GM23338 (cell line): Measurements from ENCODE around the gene PIK3C3. TPM values are rescaled to one million over a fixed set of nuclear protein-coding genes. Genes with fewer than 3 reads are reported as not detected.

Experiments used
- ATAC-seq: fragments of 200-7000 bp; cut with Tn5 transposase; 3 replicates; pipeline ENCODE4 v1.9.1; 2020
- DNase-seq: peaks from one replicate; pipeline ENCODE4 v3.0.0-alpha.2; 2015; ENCODE audit warnings: low spot score
- H2AFZ ChIP-seq: fragments of 200-600 bp; sonication (generic); 2 replicates; pipeline ENCODE4 v1.8.0; 2016; ENCODE audit warnings: antibody characterized with exemption, mild to moderate bottlenecking, moderate library complexity
- H3F3A ChIP-seq: fragments of 200-600 bp; sonication (generic); replicated peaks from 2 replicates; pipeline ENCODE4 v1.8.0; 2017; ENCODE audit warnings: antibody characterized with exemption, mixed run types, low read depth
- H3K27ac ChIP-seq: fragments of 200-600 bp; sonication (generic); 2 replicates; pipeline ENCODE4 v1.6.1; 2016; ENCODE audit warnings: low read depth
- H3K27me3 ChIP-seq: fragments of 200-600 bp; sonication (generic); 2 replicates; pipeline ENCODE4 v1.8.0; 2016; ENCODE audit warnings: mild to moderate bottlenecking, mixed run types, moderate library complexity; ENCODE audit not compliant: insufficient read depth
- H3K36me3 ChIP-seq: fragments of 200-600 bp; sonication (generic); 2 replicates; pipeline ENCODE4 v1.8.0; 2016; ENCODE audit warnings: mild to moderate bottlenecking; ENCODE audit not compliant: insufficient read depth
- H3K4me1 ChIP-seq: fragments of 200-600 bp; sonication (generic); 2 replicates; pipeline ENCODE4 v1.8.0; 2016; ENCODE audit warnings: mild to moderate bottlenecking, moderate library complexity; ENCODE audit not compliant: insufficient read depth
- H3K4me2 ChIP-seq: fragments of 200-600 bp; sonication (generic); 2 replicates; pipeline ENCODE4 v1.7.1; 2017; ENCODE audit warnings: mixed run types
- H3K4me3 ChIP-seq: fragments of 200-600 bp; sonication (generic); 2 replicates; pipeline ENCODE4 v1.6.1; 2016; ENCODE audit warnings: mixed run types
- H3K79me2 ChIP-seq: fragments of 200-600 bp; sonication (generic); replicated peaks from 2 replicates; pipeline ENCODE4 v1.8.0; 2017; ENCODE audit warnings: mild to moderate bottlenecking; ENCODE audit not compliant: insufficient read depth
- H3K9me2 ChIP-seq: fragments of 200-600 bp; sonication (generic); 2 replicates; pipeline ENCODE4 v1.8.0; 2017; ENCODE audit not compliant: insufficient read depth
- H4K20me1 ChIP-seq: fragments of 200-600 bp; sonication (generic); replicated peaks from 2 replicates; pipeline ENCODE4 v1.8.0; 2017; ENCODE audit warnings: mild to moderate bottlenecking; ENCODE audit not compliant: insufficient read depth
- H3K27ac Mint-ChIP-seq: 2 replicates; pipeline ENCODE4 v1.8.0; 2020; ENCODE audit warnings: inconsistent platforms, mild to moderate bottlenecking, moderate library complexity, mixed read lengths
- H3K27me3 Mint-ChIP-seq: 3 replicates; pipeline ENCODE4 v1.8.0; 2022; ENCODE audit warnings: low read depth, mild to moderate bottlenecking, moderate library complexity, mixed read lengths, inconsistent platforms; ENCODE audit not compliant: insufficient read depth, poor library complexity
- H3K36me3 Mint-ChIP-seq: 3 replicates; pipeline ENCODE4 v1.8.0; 2021; ENCODE audit warnings: low read depth, mild to moderate bottlenecking, inconsistent platforms, moderate library complexity, mixed read lengths
- H3K4me1 Mint-ChIP-seq: 3 replicates; pipeline ENCODE4 v1.8.0; 2020; ENCODE audit warnings: mild to moderate bottlenecking, inconsistent platforms, mixed read lengths
- H3K4me3 Mint-ChIP-seq: 3 replicates; pipeline ENCODE4 v1.8.0; 2021; ENCODE audit warnings: moderate library complexity, mild to moderate bottlenecking, inconsistent platforms, mixed read lengths
- H3K9me3 Mint-ChIP-seq: 3 replicates; pipeline ENCODE4 v1.8.0; 2020; ENCODE audit warnings: moderate library complexity, mild to moderate bottlenecking, inconsistent platforms, mixed read lengths
- CREB1 ChIP-seq: fragments of 250-450 bp; sonication (Bioruptor Pico); IDR thresholded peaks from 2 replicates; pipeline ENCODE4 v1.5.0; 2020; ENCODE audit warnings: low read depth, mild to moderate bottlenecking, moderate library complexity
- CTCF ChIP-seq, 2 experiments: fragments of 200-600 bp in 1 of 2; sonication (generic) in 1 of 2; conservative IDR thresholded peaks; 2 replicates each; pipeline versions ENCODE4 v1.5.1 to v1.6.1; 2016 to 2017; ENCODE audit warnings: antibody characterized with exemption in 2 of 2, low read depth in 2 of 2, mild to moderate bottlenecking in 2 of 2, moderate library complexity in 1 of 2
- ETS1 ChIP-seq: IDR thresholded peaks from 2 replicates; pipeline ENCODE4 v1.6.1; 2016; ENCODE audit warnings: antibody characterized with exemption
- EZH2 ChIP-seq: fragments of 200-600 bp; sonication (generic); IDR thresholded peaks from one replicate; pipeline ENCODE4 v1.8.0; 2017; ENCODE audit warnings: antibody characterized with exemption, mild to moderate bottlenecking, low read depth; ENCODE audit not compliant: unreplicated experiment
- EZH2phosphoT487 ChIP-seq: fragments of 200-600 bp; sonication (generic); IDR thresholded peaks from one replicate; pipeline ENCODE4 v1.8.1; 2018; ENCODE audit warnings: antibody characterized with exemption; ENCODE audit not compliant: unreplicated experiment
- JUNB ChIP-seq: IDR thresholded peaks from one replicate; pipeline ENCODE4 v1.6.1; 2016; ENCODE audit warnings: antibody characterized with exemption; ENCODE audit not compliant: unreplicated experiment
- NANOG ChIP-seq: IDR thresholded peaks from 2 replicates; pipeline ENCODE4 v1.6.1; 2016; ENCODE audit warnings: antibody characterized with exemption, borderline replicate concordance
- POLR2AphosphoS5 ChIP-seq: IDR thresholded peaks from 2 replicates; pipeline ENCODE4 v1.6.1; 2016; ENCODE audit warnings: antibody characterized with exemption, low read depth
- REST ChIP-seq: IDR thresholded peaks from one replicate; pipeline ENCODE4 v1.6.1; 2018; ENCODE audit warnings: antibody characterized with exemption; ENCODE audit not compliant: unreplicated experiment
- STAT1 ChIP-seq: IDR thresholded peaks from one replicate; pipeline ENCODE4 v1.6.1; 2016; ENCODE audit warnings: antibody characterized with exemption; ENCODE audit not compliant: unreplicated experiment
- ZNF114 ChIP-seq: fragments of 250-450 bp; sonication (Bioruptor Pico); IDR thresholded peaks from 2 replicates; pipeline ENCODE4 v1.5.0; 2020; ENCODE audit warnings: mild to moderate bottlenecking, moderate library complexity
- ZNF331 ChIP-seq: fragments of 250-450 bp; sonication (Bioruptor Pico); IDR thresholded peaks from 2 replicates; pipeline ENCODE4 v1.5.0; 2020; ENCODE audit warnings: low read depth, mild to moderate bottlenecking, moderate library complexity
- ZNF462 ChIP-seq: fragments of 250-450 bp; sonication (Bioruptor Pico); IDR thresholded peaks from 2 replicates; pipeline ENCODE4 v1.5.0; 2020; ENCODE audit warnings: mild to moderate bottlenecking, moderate library complexity
- polyA plus RNA-seq: library from polyadenylated mRNA; unstranded; fragments of >200 nt; fragmentation: Nextera tagmentation; extraction: Ambion mirVana; gene quantifications from 2 replicates; pipeline ENCODE4 v1.2.1, GENCODE V29; 2016
- total RNA-seq: library from RNA; depleted of rRNA; stranded (reverse); fragments of >200 nt; shearing (Covaris generic); gene quantifications from 2 replicates; pipeline ENCODE4 v1.2.3, GENCODE V29; 2014

Gene PIK3C3
- total and polyA plus RNA-seq, 2 experiments from 2014 or later: 25.9 to 35.4 TPM

- no peak for ATAC-seq
- no peaks in the 10 kb centered on the region for H3K9me3 Mint-ChIP-seq
- no peak for DNase-seq
These were observed 26.5 kb upstream of the PIK3C3 start for GRCh38 chr18:41928581-41928980.

More at GRCh38 chr18:41928581-41928980, 26.5 kb upstream of the PIK3C3 start:
- H3K27ac Mint-ChIP-seq: no peak overlapping the region
- Histone ChIP-seq H3K79me2 (no peaks in the 10 kb centered on the region), H3K36me3 (no peaks in the 10 kb centered on the region), H3F3A (no peaks in the 10 kb centered on the region), H3K27me3 (no peaks in the 10 kb centered on the region), H3K27ac (no peak overlapping the region), H3K4me2 (no peak overlapping the region), H3K4me1 (no peaks in the 10 kb centered on the region), H2AFZ (no peak overlapping the region), H3K9me2 (no peaks in the 10 kb centered on the region), H4K20me1 (no peaks in the 10 kb centered on the region), H3K4me3 (no peak overlapping the region)
- H3K4me3 Mint-ChIP-seq: no peak overlapping the region
- H3K27me3 Mint-ChIP-seq: no peaks in the 10 kb centered on the region
- H3K36me3 Mint-ChIP-seq: no peaks in the 10 kb centered on the region
- peaks cover 2% of the 10 kb centered on the region; the same call in 1 of the 3 replicates for H3K4me1 Mint-ChIP-seq
- no peak for TF ChIP-seq ZNF331 (CRISPR knock-in tag)
- no peak for TF ChIP-seq EZH2phosphoT487
- no peak for TF ChIP-seq JUNB
- no peak for TF ChIP-seq REST
- no peak for TF ChIP-seq STAT1
- no peak for TF ChIP-seq EZH2
- TF ChIP-seq NANOG: no peak
- no peak for TF ChIP-seq ZNF114 (CRISPR knock-in tag)
- TF ChIP-seq CREB1: no peak
- no peak for TF ChIP-seq POLR2AphosphoS5
- TF ChIP-seq ETS1: no peak
- TF ChIP-seq CTCF (conservative IDR thresholded peaks at IDR 0.05; ENCODE audit: low read depth in 2 of 2): no peak
- no peak for TF ChIP-seq ZNF462 (CRISPR knock-in tag)
